Ovary (tissue), 9 donors: ENCODE measurements around the gene TOMM70. TPM values are rescaled to one million over a fixed set of nuclear protein-coding genes. Genes with fewer than 3 reads are reported as not detected.
A peak's percentile ranks its signal among the peaks of the same experiment; 100 is the strongest.

Experiments
- DNase-seq, 5 donors: peaks; one replicate each; pipeline ENCODE4 v3.0.0-alpha.2; 2019 to 2020
- H3K27ac ChIP-seq, 2 donors: fragments of 200-600 bp; one replicate each; pipeline versions ENCODE4 v1.5.1 to v1.8.0; 2019 to 2022
- H3K27me3 ChIP-seq: fragments of 200-600 bp; one replicate; pipeline ENCODE4 v1.8.0; 2022
- H3K36me3 ChIP-seq: fragments of 200-600 bp; sonication (generic); one replicate; pipeline ENCODE4 v1.5.1; 2019
- H3K4me1 ChIP-seq: one replicate; pipeline ENCODE4 v1.8.1; 2013; ENCODE audit warnings: mild to moderate bottlenecking, moderate library complexity; ENCODE audit not compliant: insufficient read depth
- H3K4me3 ChIP-seq: fragments of 200-600 bp; sonication (generic); one replicate; pipeline ENCODE4 v1.5.1; 2017
- H3K9me3 ChIP-seq, 2 donors: fragments of 200-600 bp in 1 of 2; sonication (generic) in 1 of 2; one replicate each; pipeline versions ENCODE4 v1.5.1 to v1.8.1; 2013 to 2019; ENCODE audit warnings: mild to moderate bottlenecking in 1 of 2, moderate library complexity in 1 of 2
- CTCF ChIP-seq, 3 donors: fragments of 450-650 bp in 2 of 3; fragments of 200-600 bp in 1 of 3; IDR thresholded peaks; one replicate each; pipeline versions ENCODE4 v1.5.1 to v1.8.0; 2016 to 2022; ENCODE audit warnings: antibody characterized with exemption in 3 of 3, mild to moderate bottlenecking in 1 of 3
- EP300 ChIP-seq: sonication (generic); formaldehyde crosslinking; IDR thresholded peaks from one replicate; pipeline ENCODE4 v1.6.1; 2017; ENCODE audit warnings: antibody characterized with exemption
- POLR2A ChIP-seq: fragments of 450-650 bp; IDR thresholded peaks from one replicate; pipeline ENCODE4 v1.6.1; 2017; ENCODE audit warnings: antibody characterized with exemption, mild to moderate bottlenecking, moderate library complexity
- WGBS, 3 donors: extraction: QIAGEN DNeasy Blood & Tissue Kit in 1 of 3; methylation state at CpG; one replicate each; pipeline versions ENCODE4 v1.1.5 to v1.1.7; 2013 to 2017; 5-methylcytosine and 5-hydroxymethylcytosine counted together
- intact Hi-C, 4 donors: fragments of 100-400 bp; cut with DNase I; formaldehyde crosslinking; loops; one replicate each; pipeline versions ENCODE4 v1.11.0 to v1.15.1; 2022 to 2023
- polyA plus RNA-seq, 2 donors: library from polyadenylated mRNA; stranded (reverse); fragments of 200-250 nt in 1 of 2; fragments of 350-450 nt in 1 of 2; fragmentation: Illumina TruSeq in 1 of 2; extraction: RNeasy Lipid Tissue Mini Kit (QIAGEN cat#74804) in 1 of 2; gene quantifications; one replicate each; pipeline ENCODE4 v1.2.3, GENCODE V29; 2013 to 2014
- total RNA-seq, 7 donors: library from RNA; depleted of rRNA in 2 of 7; stranded (reverse); fragments of >200 nt in 2 of 7; fragmentation: NEBNext Ultra II Directional in 3 of 7; extraction: Animal tissue kit (Norgen Biotek cat#: 25700) in 3 of 7; gene quantifications; one replicate each; pipeline versions ENCODE4 v1.1.0 to v1.2.4, GENCODE V29; 2016 to 2023
- donor health status: DM: no; HTN: no; CAD: no; lungs with moderate emphysema.
- donor health status: DM: no; HTN: no; CAD: no.
- donor health status: Bipolar disorder and iron deficiency.
- donor health status: DM: yes; HTN: yes; CAD: no.
- donor health status: DM: no; HTN: no; CAD: no.
- donor health status: DM: yes; HTN: yes; CAD: no.

Gene TOMM70
- total and polyA plus RNA-seq, 9 donors, result 24.7 to 53.6 (median 37.3) TPM

- 94 to 100% (median 99%) methylated on average over 2 of the region's 2 CpGs for WGBS, 3 donors
- no peaks in the 10 kb centered on the region for H3K27me3 ChIP-seq
- H3K27ac ChIP-seq, result no peak overlapping the region
These were observed 10.4 kb upstream of the TOMM70 start for GRCh38 chr3:100411091-100411982.

DNA sequence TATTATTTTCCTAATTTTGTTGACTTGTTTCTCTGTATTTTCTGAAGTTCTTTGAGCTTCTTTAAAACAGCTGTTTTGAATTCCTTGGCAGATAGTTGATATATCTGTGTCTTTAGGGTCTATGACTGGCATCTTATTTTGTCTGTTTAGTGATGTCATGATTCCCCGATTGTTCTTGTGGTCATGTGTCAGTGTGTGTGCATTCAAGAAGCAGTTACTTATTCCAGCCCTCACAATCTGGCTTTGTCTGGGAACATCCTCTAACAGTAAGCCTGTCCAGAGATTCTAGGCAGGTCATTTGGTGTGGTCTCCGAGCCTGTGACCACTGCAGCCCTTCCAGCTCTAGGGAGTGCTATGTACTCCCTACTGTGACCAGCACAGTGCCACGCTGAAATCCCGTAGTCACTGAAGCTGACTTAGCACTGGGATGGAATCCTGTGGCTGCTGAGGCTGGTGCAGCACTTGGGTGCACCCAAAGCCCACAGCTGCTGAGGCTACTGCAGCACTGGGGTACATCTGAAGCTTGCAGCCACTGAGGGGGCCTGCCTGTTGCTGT lies 7.2 kb upstream of the TOMM70 start:
- Histone ChIP-seq H3K4me3 (no peak overlapping the region), H3K4me1 (peaks cover 3% of the 10 kb centered on the region), H3K9me3 (no peaks in the 10 kb centered on the region), H3K27me3 (no peaks in the 10 kb centered on the region), H3K27ac (no peak overlapping the region), H3K36me3 (no peaks in the 10 kb centered on the region)
- intact Hi-C loops, result loop anchor here in 2 of 4 donors (10.0 kb wide), 2 partner anchors 87 to 627 kb away; partner anchors contain the start of gene TMEM45A (in 1 of the 2)
- no peak for TF ChIP-seq POLR2A
- WGBS, 3 donors, result 93 to 99% (median 95%) methylated on average over 4 of the region's 4 CpGs
- DNase-seq, result no peak

More at GRCh38 chr3:100411091-100411982, 10.4 kb upstream of the TOMM70 start:
- Histone ChIP-seq H3K4me3 (no peak overlapping the region), H3K4me1 (no peaks in the 10 kb centered on the region), H3K36me3 (no peaks in the 10 kb centered on the region), H3K9me3 (no peaks in the 10 kb centered on the region)
- intact Hi-C loops, result no loop called here
- TF ChIP-seq CTCF (IDR thresholded peaks at IDR 0.05), result no peak
- no peak for TF ChIP-seq EP300
- TF ChIP-seq POLR2A, result no peak
- no peak for DNase-seq

DNA sequence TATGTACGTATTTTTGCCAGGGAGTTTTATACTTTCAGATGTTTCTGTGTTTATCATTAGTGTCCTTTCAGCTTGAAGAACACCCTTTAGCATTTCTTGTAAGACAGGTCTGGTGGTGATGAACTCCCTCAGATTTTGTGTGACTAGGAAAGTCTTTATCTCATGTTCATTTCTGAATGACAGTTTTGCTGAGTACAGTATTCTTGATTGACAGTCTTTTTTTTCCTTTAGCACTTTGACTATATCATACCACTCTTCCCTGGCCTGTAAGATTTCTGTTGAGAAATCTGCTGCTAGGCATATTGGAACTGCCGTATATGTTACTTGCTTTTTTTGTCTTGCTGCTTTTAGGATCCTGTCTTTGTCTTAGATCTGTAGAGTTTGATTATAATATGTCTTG lies 6.3 kb upstream of the TOMM70 start:
- Histone ChIP-seq H3K27ac (no peak overlapping the region), H3K36me3 (no peaks in the 10 kb centered on the region), H3K4me3 (no peak overlapping the region), H3K9me3 (no peaks in the 10 kb centered on the region), H3K27me3 (no peaks in the 10 kb centered on the region), H3K4me1 (peaks cover 5% of the 10 kb centered on the region)
- no peak for TF ChIP-seq POLR2A
- WGBS, 3 donors, result 74 to 96% (median 78%) methylated on average over 2 of the region's 2 CpGs
- intact Hi-C loops, result loop anchor here in 2 of 4 donors (10.0 kb wide), 2 partner anchors 88 to 628 kb away; partner anchors contain the start of gene TMEM45A (in 1 of the 2)
- DNase-seq, result no peak

DNA sequence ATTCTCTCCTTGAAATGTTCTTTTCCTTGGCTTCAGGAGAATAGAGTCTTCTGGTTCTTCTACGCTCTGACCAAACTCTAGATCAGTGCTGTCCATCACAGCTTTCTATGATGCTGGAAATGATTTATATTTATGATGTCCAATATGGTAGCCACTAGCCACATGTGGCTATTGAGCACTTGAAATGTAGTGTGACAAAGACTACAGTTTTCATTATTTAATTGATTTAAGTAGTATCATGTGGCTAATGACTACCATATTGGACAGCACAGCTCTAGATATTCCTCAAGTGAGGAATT lies 3.3 kb upstream of the TOMM70 start:
- no peak overlapping the region for H3K27ac ChIP-seq
- H3K27me3 ChIP-seq, result no peaks in the 10 kb centered on the region
- no peak overlapping the region for H3K4me3 ChIP-seq
- H3K4me1 ChIP-seq, result peaks cover 11% of the 10 kb centered on the region
- 85 to 96% (median 93%) methylated on average over 1 of the region's 1 CpG for WGBS, 3 donors
- no peaks in the 10 kb centered on the region for H3K9me3 ChIP-seq
- no peaks in the 10 kb centered on the region for H3K36me3 ChIP-seq
- intact Hi-C loops, result loop anchor here in 2 of 4 donors (10.0 kb wide), 2 partner anchors 91 to 631 kb away; partner anchors contain the start of gene TMEM45A (in 1 of the 2)
- no peak for DNase-seq
- TF ChIP-seq CTCF (IDR thresholded peaks at IDR 0.05) (no peak), POLR2A (no peak), EP300 (no peak)

GRCh38 chr3:100403362-100404249 lies 2.7 kb upstream of the TOMM70 start:
- intact Hi-C loops, result loop anchor here in 2 of 4 donors (10.0 kb wide), 2 partner anchors 91 to 631 kb away; partner anchors contain the start of gene TMEM45A (in 1 of the 2)
- 67 to 74% (median 72%) methylated on average over 5 of the region's 5 CpGs for WGBS, 3 donors

More at GRCh38 chr3:100403362-100404249, 2.7 kb upstream of the TOMM70 start:
- Histone ChIP-seq H3K4me1 (peaks cover 13% of the 10 kb centered on the region), H3K4me3 (peak overlapping the region; percentile 91), H3K27ac (no peak overlapping the region), H3K36me3 (no peaks in the 10 kb centered on the region), H3K9me3 (no peaks in the 10 kb centered on the region), H3K27me3 (no peaks in the 10 kb centered on the region)
- no peak for DNase-seq
- TF ChIP-seq POLR2A (no peak), CTCF (IDR thresholded peaks at IDR 0.05) (no peak), EP300 (no peak)
